Neural progenitor cell (in vitro differentiated cells): ENCODE data around the gene GAS2L1. TPM values are rescaled to one million over a fixed set of nuclear protein-coding genes. Genes with fewer than 3 reads are reported as not detected.

Experiments
- DNase-seq: peaks from one replicate; pipeline ENCODE4 v3.0.0-alpha.2; 2016; ENCODE audit warnings: low spot score
- H2AFZ ChIP-seq: fragments of 200-600 bp; sonication (generic); replicated peaks from 2 replicates; pipeline ENCODE4 v1.6.1; 2016; ENCODE audit warnings: antibody characterized with exemption
- H3F3A ChIP-seq: fragments of 200-600 bp; sonication (generic); 2 replicates; pipeline ENCODE4 v1.6.1; 2016; ENCODE audit warnings: antibody characterized with exemption, low read depth
- H3K27ac ChIP-seq: fragments of 200-600 bp; sonication (generic); 2 replicates; pipeline ENCODE4 v1.5.1; 2016; ENCODE audit warnings: mild to moderate bottlenecking
- H3K27me3 ChIP-seq: fragments of 200-600 bp; sonication (generic); 2 replicates; pipeline ENCODE4 v1.6.1; 2016; ENCODE audit warnings: mild to moderate bottlenecking, moderate library complexity
- H3K36me3 ChIP-seq: fragments of 200-600 bp; sonication (generic); 2 replicates; pipeline ENCODE4 v1.5.1; 2016
- H3K4me1 ChIP-seq: fragments of 200-600 bp; sonication (generic); 2 replicates; pipeline ENCODE4 v1.6.1; 2016; ENCODE audit warnings: mixed run types
- H3K4me2 ChIP-seq: fragments of 200-600 bp; sonication (generic); 2 replicates; pipeline ENCODE4 v1.6.1; 2016
- H3K4me3 ChIP-seq: fragments of 200-600 bp; sonication (generic); 2 replicates; pipeline ENCODE4 v1.5.1; 2016
- H3K79me2 ChIP-seq: fragments of 200-600 bp; sonication (generic); 2 replicates; pipeline ENCODE4 v1.6.1; 2016; ENCODE audit warnings: low read depth
- H3K9ac ChIP-seq: fragments of 200-600 bp; sonication (generic); 2 replicates; pipeline ENCODE4 v1.6.1; 2016
- H3K9me3 ChIP-seq: fragments of 200-600 bp; sonication (generic); 2 replicates; pipeline ENCODE4 v1.5.1; 2016; ENCODE audit warnings: low read depth
- H4K20me1 ChIP-seq: fragments of 200-600 bp; sonication (generic); 2 replicates; pipeline ENCODE4 v1.6.1; 2016; ENCODE audit warnings: low read depth
- H3K27ac Mint-ChIP-seq: 3 replicates; pipeline ENCODE4 v1.8.0; 2021; ENCODE audit warnings: mixed read lengths
- H3K27me3 Mint-ChIP-seq: 2 replicates; pipeline ENCODE4 v1.8.0; 2022; ENCODE audit warnings: low read depth, mild to moderate bottlenecking, inconsistent platforms, moderate library complexity, mixed read lengths; ENCODE audit not compliant: insufficient read depth
- H3K36me3 Mint-ChIP-seq: 3 replicates; pipeline ENCODE4 v1.8.0; 2021; ENCODE audit warnings: mixed read lengths
- H3K4me1 Mint-ChIP-seq: 3 replicates; pipeline ENCODE4 v1.8.0; 2021; ENCODE audit warnings: mixed read lengths
- H3K4me3 Mint-ChIP-seq: 3 replicates; pipeline ENCODE4 v1.8.0; 2021; ENCODE audit warnings: mild to moderate bottlenecking, moderate library complexity, mixed read lengths
- H3K9me3 Mint-ChIP-seq: 3 replicates; pipeline ENCODE4 v1.8.0; 2020; ENCODE audit warnings: mixed read lengths
- EZH2 ChIP-seq: fragments of 200-600 bp; sonication (generic); IDR thresholded peaks from 2 replicates; pipeline ENCODE4 v1.6.1; 2017; ENCODE audit warnings: antibody characterized with exemption, mild to moderate bottlenecking, moderate library complexity
- EZH2phosphoT487 ChIP-seq: fragments of 200-600 bp; sonication (generic); IDR thresholded peaks from 2 replicates; pipeline ENCODE4 v1.6.1; 2017; ENCODE audit warnings: antibody characterized with exemption
- total RNA-seq: library from RNA; depleted of rRNA; stranded (reverse); fragments of >200 nt; gene quantifications from 2 replicates; pipeline ENCODE4 v1.2.3, GENCODE V29; 2015; ENCODE audit warnings: low replicate concordance
- TF ChIP-seq, protein P1 (sequence below): fragments of 200-600 bp; sonication (generic); IDR thresholded peaks from 2 replicates; pipeline ENCODE4 v1.5.1; 2017; ENCODE audit warnings: antibody characterized with exemption, mild to moderate bottlenecking

The GAS2L1 gene
- total RNA-seq, 1 donor from 2014 or later: 0.95 TPM

DNA sequence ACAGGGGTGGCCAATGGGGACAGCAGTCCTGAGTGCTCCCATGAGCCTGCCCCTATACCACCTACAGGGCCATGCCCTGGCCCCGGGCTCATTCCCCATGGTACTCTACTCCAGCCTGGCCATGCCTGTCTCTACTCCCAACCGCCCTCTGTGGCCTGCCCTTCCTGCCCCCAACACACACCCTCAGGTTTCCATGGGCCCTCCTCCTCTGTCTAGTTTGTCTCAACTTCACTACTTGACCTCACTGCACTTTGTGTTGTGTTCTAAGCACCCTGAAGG lies 35.3 kb downstream of the GAS2L1 start:
- H3K27me3 Mint-ChIP-seq: peaks cover 9% of the 10 kb centered on the region
- Histone ChIP-seq H3K9me3 (no peaks in the 10 kb centered on the region), H2AFZ (no peak overlapping the region), H3F3A (no peaks in the 10 kb centered on the region), H3K79me2 (no peaks in the 10 kb centered on the region), H4K20me1 (peaks cover 6% of the 10 kb centered on the region), H3K27ac (no peak overlapping the region), H3K27me3 (no peaks in the 10 kb centered on the region), H3K9ac (no peak overlapping the region), H3K4me2 (no peak overlapping the region), H3K4me1 (peaks cover 2% of the 10 kb centered on the region), H3K36me3 (no peaks in the 10 kb centered on the region), H3K4me3 (no peak overlapping the region)
- TF ChIP-seq EZH2phosphoT487 (no peak), EZH2 (no peak)
- TF ChIP-seq, protein P1, sequence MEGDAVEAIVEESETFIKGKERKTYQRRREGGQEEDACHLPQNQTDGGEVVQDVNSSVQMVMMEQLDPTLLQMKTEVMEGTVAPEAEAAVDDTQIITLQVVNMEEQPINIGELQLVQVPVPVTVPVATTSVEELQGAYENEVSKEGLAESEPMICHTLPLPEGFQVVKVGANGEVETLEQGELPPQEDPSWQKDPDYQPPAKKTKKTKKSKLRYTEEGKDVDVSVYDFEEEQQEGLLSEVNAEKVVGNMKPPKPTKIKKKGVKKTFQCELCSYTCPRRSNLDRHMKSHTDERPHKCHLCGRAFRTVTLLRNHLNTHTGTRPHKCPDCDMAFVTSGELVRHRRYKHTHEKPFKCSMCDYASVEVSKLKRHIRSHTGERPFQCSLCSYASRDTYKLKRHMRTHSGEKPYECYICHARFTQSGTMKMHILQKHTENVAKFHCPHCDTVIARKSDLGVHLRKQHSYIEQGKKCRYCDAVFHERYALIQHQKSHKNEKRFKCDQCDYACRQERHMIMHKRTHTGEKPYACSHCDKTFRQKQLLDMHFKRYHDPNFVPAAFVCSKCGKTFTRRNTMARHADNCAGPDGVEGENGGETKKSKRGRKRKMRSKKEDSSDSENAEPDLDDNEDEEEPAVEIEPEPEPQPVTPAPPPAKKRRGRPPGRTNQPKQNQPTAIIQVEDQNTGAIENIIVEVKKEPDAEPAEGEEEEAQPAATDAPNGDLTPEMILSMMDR: no peak
- no peaks in the 10 kb centered on the region for H3K9me3 Mint-ChIP-seq
- H3K27ac Mint-ChIP-seq: no peak overlapping the region
- peaks cover 26% of the 10 kb centered on the region for H3K36me3 Mint-ChIP-seq
- no peak for DNase-seq
- no peak overlapping the region for H3K4me3 Mint-ChIP-seq
- peaks cover 12% of the 10 kb centered on the region for H3K4me1 Mint-ChIP-seq

DNA sequence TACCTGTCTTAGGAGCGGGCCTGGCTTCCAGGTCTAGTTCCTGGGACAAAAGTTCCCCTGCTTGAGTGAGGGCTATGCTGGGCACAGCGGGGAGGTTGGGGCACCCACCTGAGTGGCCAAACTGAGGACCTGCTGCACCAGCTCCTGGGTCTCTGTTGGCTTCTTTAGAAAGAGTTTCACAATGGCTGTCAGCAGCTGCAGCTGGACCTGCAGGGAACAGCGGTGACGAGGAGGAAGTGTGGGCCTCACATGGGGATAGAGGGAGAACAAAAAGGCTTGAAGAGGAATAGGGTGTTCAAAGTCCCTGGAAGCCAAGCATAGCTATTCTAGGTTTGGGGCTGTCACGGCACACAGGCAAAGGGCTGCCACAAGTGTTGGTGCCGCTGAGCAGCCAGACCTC lies 35.7 kb downstream of the GAS2L1 start:
- H3K27ac ChIP-seq: no peak overlapping the region
- no peak overlapping the region for H3K4me3 ChIP-seq
- peaks cover 13% of the 10 kb centered on the region for H3K4me1 Mint-ChIP-seq
- no peaks in the 10 kb centered on the region for H3K9me3 ChIP-seq
- H3K4me2 ChIP-seq: no peak overlapping the region
- DNase-seq: no peak
- H3K36me3 Mint-ChIP-seq: peaks cover 23% of the 10 kb centered on the region
- H3F3A ChIP-seq: no peaks in the 10 kb centered on the region
- H3K27ac Mint-ChIP-seq: peak overlapping the region; percentile 46
- H3K79me2 ChIP-seq: no peaks in the 10 kb centered on the region
- peaks cover 5% of the 10 kb centered on the region for H3K4me1 ChIP-seq
- TF ChIP-seq, protein P1: no peak
- no peak for TF ChIP-seq EZH2phosphoT487
- no peak for TF ChIP-seq EZH2
- no peak overlapping the region for H3K4me3 Mint-ChIP-seq
- H3K9me3 Mint-ChIP-seq: no peaks in the 10 kb centered on the region
- H3K27me3 Mint-ChIP-seq: peaks cover 9% of the 10 kb centered on the region
- no peaks in the 10 kb centered on the region for H3K36me3 ChIP-seq
- no peak overlapping the region for H2AFZ ChIP-seq
- peaks cover 8% of the 10 kb centered on the region for H4K20me1 ChIP-seq
- H3K9ac ChIP-seq: no peak overlapping the region
- H3K27me3 ChIP-seq: no peaks in the 10 kb centered on the region

DNA sequence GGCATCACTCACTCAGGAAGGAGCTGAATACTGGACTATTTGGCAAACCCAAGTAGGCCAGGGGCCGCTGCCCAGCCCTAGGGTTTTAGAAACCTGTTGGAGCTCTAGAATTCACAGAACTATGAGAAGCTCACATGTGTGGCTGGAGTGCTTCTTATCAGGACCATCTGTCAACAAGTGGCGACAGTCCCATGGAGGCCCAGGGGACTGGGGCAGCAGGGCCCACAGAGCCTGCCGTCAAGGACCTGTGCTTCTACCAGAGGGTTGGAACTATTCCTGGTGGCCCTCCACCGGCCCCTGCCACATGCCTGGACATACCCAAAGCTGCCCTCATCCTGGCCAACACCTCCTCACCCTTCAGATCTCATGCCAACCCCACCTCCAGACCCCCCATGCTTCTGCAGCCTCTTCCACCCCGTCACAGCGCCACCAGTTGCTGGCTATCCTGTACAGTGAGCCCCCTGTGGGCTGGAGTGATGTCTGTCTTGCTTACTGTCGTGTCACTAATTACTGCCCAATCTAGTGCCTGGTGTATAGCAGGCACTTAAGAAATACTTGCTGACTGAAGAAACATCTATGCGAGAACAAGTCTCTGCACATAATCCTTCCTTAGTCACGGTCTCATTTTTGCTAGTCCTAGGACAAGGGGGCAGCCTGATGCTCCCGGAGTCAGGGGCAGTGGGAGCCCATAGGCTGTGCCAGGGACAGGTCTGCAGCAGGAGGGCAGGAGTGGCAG lies 36.3 kb downstream of the GAS2L1 start:
- H3K4me3 Mint-ChIP-seq: no peak overlapping the region
- H3F3A ChIP-seq: no peaks in the 10 kb centered on the region
- no peaks in the 10 kb centered on the region for H3K79me2 ChIP-seq
- TF ChIP-seq, protein P1: no peak
- TF ChIP-seq EZH2phosphoT487 (no peak), EZH2 (no peak)
- H4K20me1 ChIP-seq: peaks cover 9% of the 10 kb centered on the region
- H3K27me3 ChIP-seq: no peaks in the 10 kb centered on the region
- peaks cover 13% of the 10 kb centered on the region for H3K4me1 Mint-ChIP-seq
- H3K9ac ChIP-seq: no peak overlapping the region
- H3K4me1 ChIP-seq: peaks cover 6% of the 10 kb centered on the region
- no peak overlapping the region for H3K4me3 ChIP-seq
- H3K4me2 ChIP-seq: no peak overlapping the region
- no peak overlapping the region for H2AFZ ChIP-seq
- peaks cover 23% of the 10 kb centered on the region for H3K36me3 Mint-ChIP-seq
- no peak overlapping the region for H3K27ac ChIP-seq
- H3K27me3 Mint-ChIP-seq: peaks cover 7% of the 10 kb centered on the region
- H3K27ac Mint-ChIP-seq: peak overlapping the region; percentile 93
- H3K9me3 ChIP-seq: no peaks in the 10 kb centered on the region
- H3K9me3 Mint-ChIP-seq: no peaks in the 10 kb centered on the region
- DNase-seq: no peak
- H3K36me3 ChIP-seq: no peaks in the 10 kb centered on the region
